Measurements from ENCODE around the gene ECT2.
"Not testable (repeated sequence)": the region's sequence is repeated elsewhere in the genome, so short reads cannot be mapped to it uniquely, and the experiment has no call there.

Gene ECT2

DNA sequence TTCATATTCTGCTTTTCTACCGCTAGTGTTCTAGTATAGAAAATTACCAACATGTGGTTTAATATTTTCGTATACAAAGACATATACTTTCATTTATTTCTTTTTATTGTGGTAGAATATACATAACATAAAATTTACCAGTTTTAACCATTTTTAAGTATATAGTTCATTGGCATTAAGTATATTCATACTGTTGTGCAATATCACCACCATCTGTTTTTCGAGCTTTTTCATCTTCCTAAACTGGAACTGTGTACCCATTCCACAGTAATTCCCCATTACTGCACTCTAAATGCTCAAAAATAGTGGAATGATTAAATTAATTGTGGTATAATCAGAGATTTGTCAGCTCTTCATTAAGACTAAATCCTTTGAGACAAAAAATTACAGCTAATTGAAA is 62.9 kb downstream of the ECT2 start:
- no peak overlapping the region for H3K27ac ChIP-seq
- TF ChIP-seq CTCF (conservative IDR thresholded peaks at IDR 0.05) = no peak

GRCh38 chr3:172814738-172815137 is 64.2 kb downstream of the ECT2 start:
- TF ChIP-seq CTCF (conservative IDR thresholded peaks at IDR 0.05) = no peak
- H3K27ac ChIP-seq = no peak overlapping the region

- TF ChIP-seq CTCF (conservative IDR thresholded peaks at IDR 0.05) = no peak
- no peak overlapping the region for H3K27ac ChIP-seq
Measured at GRCh38 chr3:172815857-172816256, 65.3 kb downstream of the ECT2 start.

GRCh38 chr3:172816281-172816680 is 65.8 kb downstream of the ECT2 start:
- no peak overlapping the region for H3K27ac ChIP-seq
- no peak for TF ChIP-seq CTCF (conservative IDR thresholded peaks at IDR 0.05)

DNA sequence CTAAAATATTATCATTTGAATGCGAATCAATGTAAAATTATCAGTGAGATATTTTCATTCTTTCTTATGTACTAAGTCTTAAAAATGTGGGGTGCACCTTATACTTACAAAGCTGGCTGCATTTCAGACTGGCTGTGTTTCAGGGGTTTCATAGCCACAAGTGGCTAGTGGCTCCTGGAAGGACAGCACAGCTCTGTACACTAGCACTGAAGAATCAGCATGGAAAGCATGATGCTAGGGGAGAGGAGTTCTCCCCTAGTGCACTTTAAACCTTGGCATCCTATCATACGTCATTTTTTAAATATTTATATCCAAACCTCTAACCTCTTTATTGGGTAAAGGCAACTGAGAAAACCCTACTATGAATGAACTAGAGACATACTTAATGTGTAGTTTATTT is 66.4 kb downstream of the ECT2 start:
- TF ChIP-seq CTCF (conservative IDR thresholded peaks at IDR 0.05) = no peak
- no peak overlapping the region for H3K27ac ChIP-seq

- no peak for TF ChIP-seq CTCF (conservative IDR thresholded peaks at IDR 0.05)
- no peak overlapping the region for H3K27ac ChIP-seq
Measured at GRCh38 chr3:172820492-172820891, 70.0 kb downstream of the ECT2 start.

DNA sequence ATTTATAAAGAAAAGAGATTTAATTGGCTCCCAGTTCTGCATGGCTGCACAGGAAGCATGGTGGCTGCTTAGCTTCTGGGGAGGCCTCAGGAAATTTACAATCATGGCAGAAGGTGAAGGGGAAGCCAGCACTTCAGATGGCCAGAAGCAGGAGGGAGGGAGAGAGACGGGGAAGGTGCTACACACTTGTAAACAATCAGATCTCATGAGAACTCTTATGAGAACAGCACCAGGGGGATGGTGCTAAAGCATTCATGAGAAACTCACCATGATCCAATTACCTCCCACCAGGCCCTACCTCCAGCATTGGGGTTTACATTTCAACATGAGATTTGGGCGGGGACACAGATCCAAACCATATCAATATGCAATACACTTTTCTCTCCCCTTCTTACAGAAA is 73.7 kb downstream of the ECT2 start:
- TF ChIP-seq CTCF (conservative IDR thresholded peaks at IDR 0.05) = no peak
- H3K27ac ChIP-seq = no peak overlapping the region

- not testable (repeated sequence) for H3K27ac ChIP-seq
Measured at GRCh38 chr3:172827231-172827630, 76.7 kb downstream of the ECT2 start.

All from VCaP (cell line).